ENCODE measurements around the gene C19orf47.

Gene C19orf47

DNA sequence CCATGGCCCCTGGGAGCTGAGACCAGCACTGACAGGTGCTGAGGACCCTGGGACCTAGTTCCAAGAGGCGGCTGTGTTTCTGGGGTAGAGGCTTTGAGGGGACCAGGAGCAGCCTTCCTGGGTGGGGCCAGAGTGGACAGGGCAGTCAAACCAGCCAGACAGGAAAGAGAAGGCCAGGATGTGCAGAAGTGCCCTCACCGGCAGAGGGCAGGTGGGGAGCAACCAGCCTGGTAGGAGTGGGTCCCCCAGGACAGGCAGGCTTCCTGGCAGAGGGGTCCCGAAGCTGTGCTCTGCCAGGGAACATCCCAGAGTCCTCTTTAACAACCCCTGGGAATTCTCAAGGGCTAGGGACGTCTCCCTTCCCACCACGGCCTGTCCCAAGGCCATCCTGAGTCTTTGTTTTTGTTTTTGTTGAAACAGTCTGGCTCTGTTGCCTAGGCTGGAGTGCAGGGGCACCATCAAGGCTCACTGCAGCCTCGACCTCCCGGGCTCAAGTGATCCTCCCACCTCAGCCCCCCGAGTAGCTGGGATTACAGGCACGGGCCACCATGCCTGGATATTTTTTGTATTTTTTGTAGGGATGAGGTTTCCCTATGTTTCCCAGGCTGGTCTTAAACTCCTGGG lies 44.8 kb upstream of the C19orf47 start:
- peak; percentile 46 for TF ChIP-seq CTCF (IDR thresholded peaks at IDR 0.05)

DNA sequence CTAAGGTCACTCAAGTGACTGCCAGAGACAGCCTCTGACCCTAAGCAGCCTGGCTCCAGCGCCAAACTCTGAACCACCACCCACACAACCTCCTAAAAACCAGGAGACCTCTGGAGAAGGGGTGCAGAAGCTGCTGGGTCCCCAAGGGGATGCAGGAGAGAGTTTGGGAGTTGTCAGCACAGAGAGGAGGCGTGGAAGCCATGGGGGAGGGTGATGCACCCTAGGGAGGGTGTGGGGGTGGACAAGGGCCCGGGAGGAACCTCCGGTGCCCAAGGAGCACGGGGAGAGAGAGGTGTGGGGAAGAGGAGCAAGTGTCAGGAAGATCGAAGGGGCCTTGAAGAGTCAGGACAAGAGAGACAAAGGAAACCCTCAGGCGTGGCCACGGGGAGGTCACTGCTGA lies 43.9 kb upstream of the C19orf47 start:
- TF ChIP-seq CTCF (IDR thresholded peaks at IDR 0.05), result no peak

DNA sequence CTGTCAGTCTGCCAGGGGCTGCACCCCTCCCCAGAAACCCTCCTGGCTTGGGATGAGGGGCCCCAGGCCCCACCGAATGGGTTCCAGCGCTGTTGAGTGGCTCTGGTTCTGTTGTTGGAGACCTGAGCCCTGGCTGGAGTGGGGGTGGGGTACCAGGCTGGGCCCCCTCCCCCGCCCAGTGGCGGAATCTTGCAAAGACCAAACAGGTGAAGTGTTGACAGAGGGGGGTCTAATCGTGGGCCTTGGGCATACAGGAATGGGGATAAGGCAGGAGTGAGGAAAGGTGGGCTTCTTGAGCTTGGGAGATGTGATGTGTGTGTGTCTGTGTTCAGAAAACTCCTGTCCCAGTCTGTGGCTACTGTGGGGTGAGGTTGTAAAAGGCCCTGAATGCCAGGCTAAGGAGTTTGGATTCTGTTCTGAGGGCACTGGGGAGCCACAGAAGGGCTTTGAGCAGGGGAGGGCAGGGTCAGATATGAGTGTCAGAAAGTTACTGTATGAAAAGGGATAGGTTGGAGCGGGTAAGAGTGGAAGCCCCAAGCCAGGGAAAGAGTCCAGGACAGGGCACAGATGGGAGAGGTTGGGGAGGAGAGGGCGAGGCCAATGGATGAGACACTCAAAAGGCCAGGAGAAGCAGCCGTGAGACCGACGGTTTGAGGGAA lies 42.0 kb upstream of the C19orf47 start, which contains the start of gene HIPK4:
HIPK4 (minus strand) TSS at position 98 of the 659 bp plus-strand sequence. CDS start 279 bp downstream, outside the sequence.
- no peak for TF ChIP-seq CTCF (IDR thresholded peaks at IDR 0.05)

DNA sequence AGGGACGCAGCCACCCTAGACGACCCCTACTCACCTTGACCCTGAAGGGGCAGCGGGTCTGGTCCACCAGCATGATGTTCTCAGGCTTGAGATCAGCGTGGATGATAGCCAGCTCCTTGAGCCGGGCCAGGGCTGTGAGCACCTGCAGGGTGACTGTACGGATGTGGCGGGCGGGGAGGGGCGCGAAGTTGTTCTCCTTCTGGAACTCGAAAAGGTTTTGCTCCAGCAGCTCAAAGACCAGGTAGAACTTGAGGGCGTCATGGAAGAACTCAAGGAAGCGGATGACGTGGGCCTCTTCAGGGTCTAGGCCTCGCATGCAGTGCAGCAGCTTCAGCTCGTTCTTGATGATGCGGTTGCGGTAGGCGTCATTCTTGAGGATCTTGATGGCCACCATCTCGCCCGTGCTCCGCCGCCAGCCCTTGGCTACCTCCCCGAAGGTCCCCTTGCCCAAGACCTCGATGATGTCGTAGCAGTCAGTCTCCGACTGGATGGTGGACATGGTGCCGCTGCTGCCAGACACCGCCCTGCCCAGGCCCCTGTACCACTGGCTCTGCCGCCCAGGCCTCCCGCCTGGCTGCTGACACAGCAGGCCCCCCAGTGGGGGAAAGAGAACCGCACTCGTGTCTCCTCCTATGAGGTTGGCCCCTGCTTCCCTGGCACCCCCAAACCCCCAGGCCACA lies 41.3 kb upstream of the C19orf47 start:
- TF ChIP-seq CTCF (IDR thresholded peaks at IDR 0.05), result no peak

DNA sequence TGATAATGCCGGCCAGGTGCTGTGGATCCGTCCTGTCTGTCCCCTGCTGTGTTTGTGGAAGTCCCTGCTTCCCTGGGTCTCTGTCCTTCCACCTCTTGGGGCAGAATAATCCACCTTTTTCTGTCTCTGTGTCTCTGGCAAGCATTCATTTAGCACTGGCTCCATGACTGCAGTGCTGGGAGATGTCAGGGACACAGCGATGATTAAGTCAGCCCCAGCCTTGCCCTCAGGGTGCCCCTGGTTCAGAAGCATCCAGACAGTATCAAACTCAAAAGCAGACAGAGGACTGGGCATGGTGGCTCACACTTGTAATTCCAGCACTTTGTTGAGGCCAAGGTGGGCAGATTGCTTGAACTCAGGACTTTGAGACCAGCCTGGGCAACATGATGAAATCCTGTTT lies 40.3 kb upstream of the C19orf47 start:
- no peak for TF ChIP-seq CTCF (IDR thresholded peaks at IDR 0.05)

DNA sequence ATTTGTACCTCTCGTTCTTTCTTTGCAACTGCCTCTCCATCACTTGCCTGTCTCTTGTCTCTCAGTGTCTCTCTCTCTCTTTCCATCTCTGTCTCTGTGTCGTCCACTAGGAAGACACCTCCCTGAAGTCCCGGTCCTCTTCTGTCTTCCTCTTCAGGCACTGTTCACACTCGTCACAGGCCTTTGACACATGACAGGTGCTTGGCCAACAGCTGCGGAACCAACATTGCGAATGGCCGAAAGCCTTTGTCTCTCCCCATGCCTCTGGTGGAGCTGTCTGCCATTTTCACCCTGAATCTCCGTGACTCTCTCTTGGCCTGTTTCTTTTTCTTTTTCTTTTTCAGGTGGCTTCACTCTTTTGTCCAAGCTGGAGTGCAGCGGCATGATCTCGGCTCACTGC lies 39.0 kb upstream of the C19orf47 start:
- no peak for TF ChIP-seq CTCF (IDR thresholded peaks at IDR 0.05)

DNA sequence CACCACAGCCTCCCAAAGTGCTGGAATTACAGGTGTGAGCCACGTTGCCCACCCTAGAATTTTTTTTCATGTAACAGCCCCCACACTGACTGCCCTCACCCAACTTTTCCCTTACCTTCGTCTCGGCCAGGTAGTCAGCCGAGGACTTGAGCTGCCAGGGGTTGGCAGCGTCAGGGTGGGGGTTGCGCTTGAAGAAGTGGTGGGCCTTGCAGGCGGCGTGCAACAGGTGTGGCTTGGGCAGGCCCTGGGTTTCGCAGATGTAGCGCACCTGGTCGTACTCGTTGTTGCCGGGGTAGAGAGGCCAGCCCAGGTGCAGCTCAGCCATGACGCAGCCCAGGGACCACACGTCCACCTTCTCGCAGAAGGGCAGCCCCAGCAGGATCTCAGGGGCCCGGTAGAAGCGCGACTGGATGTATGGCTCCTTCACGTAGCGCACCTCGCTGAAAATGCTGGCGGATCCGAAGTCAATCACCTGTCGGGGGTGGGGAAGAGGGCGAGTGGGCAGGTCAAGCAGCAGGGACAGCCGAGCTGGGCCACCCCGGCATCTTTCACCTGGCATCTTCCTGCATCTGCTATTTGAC lies 35.6 kb upstream of the C19orf47 start:
- TF ChIP-seq CTCF (IDR thresholded peaks at IDR 0.05), result no peak
